HG03045 (cell line): ENCODE data around the gene NUTM2E.
"Not testable (repeated sequence)": the region's sequence is repeated elsewhere in the genome, so short reads cannot be mapped to it uniquely, and the experiment has no call there.

Experiments
- ATAC-seq: cut with Tn5 transposase; IDR thresholded peaks from one replicate; pipeline ENCODE4 v1.9.1; 2021; ENCODE audit warnings: mild to moderate bottlenecking, moderate library complexity; ENCODE audit not compliant: unreplicated experiment

NUTM2E gene

DNA sequence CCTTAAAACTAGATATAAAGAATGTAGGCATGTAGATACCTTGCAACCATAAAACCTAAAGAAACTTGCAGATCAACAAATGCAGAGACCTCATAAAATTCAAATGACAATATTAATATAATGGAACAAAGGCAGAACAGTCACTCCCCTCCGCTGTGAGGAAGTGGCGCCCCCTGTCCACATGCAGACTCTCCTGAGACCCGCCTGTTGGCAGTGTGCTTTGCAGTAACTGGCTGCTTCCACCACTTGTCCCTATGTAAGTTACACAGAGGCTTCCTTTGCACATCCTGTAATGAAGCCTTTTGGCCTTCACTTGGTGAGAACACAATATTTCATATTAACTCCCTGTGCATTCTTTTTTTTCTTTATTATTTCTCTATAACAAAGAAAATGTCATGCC, 36.3 kb downstream of the NUTM2E start:
- ATAC-seq: not testable (repeated sequence)

DNA sequence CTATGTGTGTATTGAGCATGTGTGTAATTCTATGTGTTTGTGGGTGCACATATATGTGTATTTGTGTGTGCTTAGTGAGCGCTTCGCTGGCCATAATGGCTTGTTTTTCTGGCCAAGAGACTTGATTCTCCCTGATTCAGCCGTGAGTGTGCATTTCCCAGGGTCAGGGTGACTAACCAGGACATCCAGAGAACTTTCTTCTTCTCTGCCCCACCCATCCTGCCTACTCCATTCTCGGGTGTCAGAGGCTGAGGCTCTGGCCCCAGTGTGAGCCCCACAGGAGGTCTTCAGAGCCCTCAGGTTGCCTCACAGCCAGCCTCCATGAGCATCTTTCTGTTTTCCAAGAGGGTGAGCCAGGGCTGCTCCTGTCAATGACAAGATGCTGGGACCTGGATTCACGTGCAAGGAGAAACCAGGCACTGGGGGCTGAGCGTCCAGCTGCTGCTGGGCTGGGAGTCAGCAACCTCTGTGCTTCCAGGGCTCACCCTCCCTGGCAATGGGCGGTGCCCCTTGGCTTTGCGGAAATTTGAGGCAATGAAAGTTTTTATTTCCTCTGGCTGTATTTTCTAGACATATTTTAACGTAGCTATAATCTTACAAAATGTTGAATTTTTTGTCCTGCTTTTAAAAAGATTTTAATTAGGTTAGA, 40.5 kb downstream of the NUTM2E start:
- not testable (repeated sequence) for ATAC-seq

DNA sequence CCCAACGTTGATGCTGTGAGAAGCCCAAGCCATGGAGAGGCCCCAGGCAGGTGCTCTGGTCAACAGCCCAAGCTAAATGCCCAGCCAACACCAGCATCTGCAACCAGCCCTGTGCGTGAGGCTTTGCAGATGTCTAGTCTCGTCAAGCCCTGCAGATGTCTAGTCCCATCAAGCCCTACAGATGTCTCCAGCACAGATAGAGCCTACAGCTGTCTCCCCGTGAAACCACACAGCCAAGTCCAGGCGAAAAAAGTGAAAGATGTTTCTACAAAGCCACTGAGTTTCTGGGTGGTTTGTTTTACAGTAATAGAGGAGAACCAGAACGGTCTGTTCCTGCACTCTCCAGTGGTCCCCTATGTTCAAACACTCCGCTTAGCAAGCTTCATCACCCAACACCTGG, 41.5 kb downstream of the NUTM2E start:
- ATAC-seq: not testable (repeated sequence)

DNA sequence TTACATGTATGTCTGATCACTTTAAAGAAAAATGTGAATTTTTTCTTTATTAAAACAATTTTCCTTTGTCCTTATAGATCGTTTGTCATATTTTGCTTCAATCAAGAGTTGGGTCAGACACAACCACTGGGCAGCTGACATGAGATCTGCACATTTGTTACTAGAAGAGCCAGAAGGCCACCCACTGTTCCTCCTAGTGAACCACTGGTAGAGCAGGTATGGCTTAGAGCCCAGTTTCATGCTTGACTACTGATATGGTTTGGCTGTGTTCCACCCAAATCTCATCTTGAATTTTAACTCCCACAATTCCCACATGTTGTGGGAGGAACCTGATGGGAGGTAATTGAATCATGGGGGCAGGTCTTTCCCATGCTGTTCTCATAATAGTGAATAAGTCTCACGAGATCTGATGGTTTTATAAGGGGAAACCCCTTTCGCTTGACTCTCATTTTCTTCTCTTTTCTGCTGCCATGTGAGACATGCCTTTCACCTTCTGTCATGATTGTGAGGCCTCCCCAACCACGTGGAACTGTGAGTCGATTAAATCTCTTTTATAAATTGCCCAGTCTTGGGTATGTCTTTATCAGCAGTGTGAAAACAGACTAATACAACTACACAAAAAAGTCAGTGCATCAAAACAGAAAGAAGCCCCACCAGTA, 43.0 kb downstream of the NUTM2E start:
- not testable (repeated sequence) for ATAC-seq

DNA sequence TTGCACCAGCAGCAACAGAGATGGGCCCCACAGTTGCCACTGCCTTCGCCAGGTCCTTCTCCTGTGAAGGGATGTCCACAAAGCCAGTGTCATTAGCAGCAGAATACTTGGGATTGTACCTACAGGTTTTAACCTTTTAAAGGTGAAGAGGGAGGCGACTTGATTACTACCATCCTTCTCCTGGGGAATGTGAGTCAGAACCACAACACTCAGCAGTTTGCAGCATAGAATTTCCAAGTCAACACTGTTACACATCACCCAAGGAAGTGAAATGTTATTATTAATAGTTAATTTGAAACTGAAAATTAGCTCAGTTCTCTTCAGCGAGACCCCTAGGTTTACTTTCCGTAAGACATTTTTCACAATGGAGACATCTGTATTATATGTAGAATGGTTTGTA, 45.2 kb downstream of the NUTM2E start:
- ATAC-seq: not testable (repeated sequence)
